ENCODE measurements around the gene IL1RN. TPM values are rescaled to one million over a fixed set of nuclear protein-coding genes. Genes with fewer than 3 reads are reported as not detected.

The IL1RN gene
- total and polyA plus RNA-seq, 2 of the 4 experiments (the other 2 are of a cell fraction): not detected

DNA sequence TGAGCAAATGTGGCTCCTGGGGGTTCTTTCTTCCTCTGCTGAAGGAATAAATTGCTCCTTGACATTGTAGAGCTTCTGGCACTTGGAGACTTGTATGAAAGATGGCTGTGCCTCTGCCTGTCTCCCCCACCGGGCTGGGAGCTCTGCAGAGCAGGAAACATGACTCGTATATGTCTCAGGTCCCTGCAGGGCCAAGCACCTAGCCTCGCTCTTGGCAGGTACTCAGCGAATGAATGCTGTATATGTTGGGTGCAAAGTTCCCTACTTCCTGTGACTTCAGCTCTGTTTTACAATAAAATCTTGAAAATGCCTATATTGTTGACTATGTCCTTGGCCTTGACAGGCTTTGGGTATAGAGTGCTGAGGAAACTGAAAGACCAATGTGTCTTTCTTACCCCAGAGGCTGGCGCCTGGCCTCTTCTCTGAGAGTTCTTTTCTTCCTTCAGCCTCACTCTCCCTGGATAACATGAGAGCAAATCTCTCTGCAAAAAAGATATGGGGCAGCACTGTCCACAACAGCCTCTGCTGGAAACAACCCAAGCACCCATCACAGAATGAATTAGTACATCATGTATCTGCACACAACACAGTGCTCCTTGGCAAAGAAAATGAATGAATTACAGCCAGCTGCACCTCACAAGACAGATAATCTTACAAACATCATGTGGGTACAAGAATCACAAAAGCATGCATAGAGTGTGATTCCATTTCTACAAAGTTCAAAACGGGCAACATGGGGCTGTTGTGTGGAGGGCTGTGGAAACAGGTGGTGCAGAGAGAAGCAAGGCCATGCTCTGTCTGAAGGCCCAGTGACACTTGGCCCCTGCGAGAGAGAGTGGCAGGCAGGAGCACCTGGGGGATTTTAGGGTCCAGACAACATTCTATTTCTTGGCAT, 6.6 kb downstream of the IL1RN start:
- Histone ChIP-seq H3K14ac (replicated peaks; ENCODE audit: low read depth, low read length) (no peak overlapping the region), H3K27ac (ENCODE audit: insufficient read depth, low read length) (no peak overlapping the region), H4K20me1 (ENCODE audit: insufficient read depth, low read length) (no peaks in the 10 kb centered on the region), H2AK9ac (replicated peaks; ENCODE audit: low read depth, low read length, poor library complexity) (no peak overlapping the region), H4K8ac (ENCODE audit: low read depth in 2 of 2, low read length in 2 of 2) (no peak overlapping the region), H4K5ac (ENCODE audit: low read depth, low read length) (no peak overlapping the region), H3K56ac (ENCODE audit: extremely low read depth, insufficient read depth, low read length) (no peak overlapping the region), H2BK120ac (ENCODE audit: low read depth, low read length) (no peak overlapping the region), H3K36me3 (ENCODE audit: control insufficient read depth, insufficient read depth, low read length) (no peaks in the 10 kb centered on the region), H3K4ac (ENCODE audit: low read depth, low read length) (no peak overlapping the region), H3K4me2 (ENCODE audit: low read depth, low read length) (no peak overlapping the region), H2AFZ (replicated peaks; ENCODE audit: low read length, poor library complexity) (no peak overlapping the region), H2BK20ac (ENCODE audit: low read depth, low read length) (no peak overlapping the region), H3K18ac (ENCODE audit: low read depth, low read length) (no peak overlapping the region), H2AK5ac (ENCODE audit: low read depth, low read length) (no peak overlapping the region), H3K27me3 (ENCODE audit: control insufficient read depth, insufficient read depth, low read length) (peaks cover 23% of the 10 kb centered on the region), H4K91ac (ENCODE audit: insufficient read depth, low read depth, low read length) (no peak overlapping the region), H3K9ac (ENCODE audit: low read depth, low read length) (no peak overlapping the region), H3K23ac (ENCODE audit: low read depth, low read length) (no peak overlapping the region), H3K9me3 (ENCODE audit: control insufficient read depth, insufficient read depth, low read length) (no peaks in the 10 kb centered on the region), H3K4me3 (ENCODE audit: insufficient read depth, low read depth, low read length) (no peak overlapping the region), H2BK15ac (ENCODE audit: low read depth, low read length) (no peak overlapping the region), H3K4me1 (ENCODE audit: control insufficient read depth, insufficient read depth, low read length) (no peaks in the 10 kb centered on the region), H3K79me1 (ENCODE audit: low read depth in 1 of 2, low read length in 2 of 2) (no peaks in the 10 kb centered on the region), H3K9me1 (ENCODE audit: insufficient read depth, low read length) (no peaks in the 10 kb centered on the region), H2BK5ac (ENCODE audit: low read depth, low read length, poor library complexity, severe bottlenecking) (no peak overlapping the region)
- WGBS, 2 experiments (ENCODE audit: extremely low coverage in 2 of 2, insufficient read length in 1 of 2): 49% methylated on average over 5 of the region's 7 CpGs; no CpG with 5 or more reads in 1 of the 2 experiments
- intact Hi-C loops (cut with micrococcal nuclease) (no loop called here), dilution Hi-C loops (cut with HindIII; ENCODE audit: low sequenced_read_pairs, unreplicated experiment) (no loop called here), in situ Hi-C loops (cut with MboI; ENCODE audit: low sequenced_read_pairs) (no loop called here)
- DNase-seq: no peak
- ChIA-PET POLR2A (ENCODE audit: unreplicated experiment) (no interaction called here), CTCF (no interaction called here)
- ATAC-seq (ENCODE audit: low read depth): no peak
- no TSS peak for BruUV-seq (replicated peaks)
- TF ChIP-seq MAFK (IDR thresholded peaks at IDR 0.05; ENCODE audit: low read depth, low read length) (no peak), SMC3 (IDR thresholded peaks at IDR 0.05; ENCODE audit: low read depth, low read length) (no peak), NFE2L2 (IDR thresholded peaks at IDR 0.05; ENCODE audit: low read depth, low read length) (no peak), CHD1 (IDR thresholded peaks at IDR 0.05; ENCODE audit: low read depth, low read length) (no peak), FOS (IDR thresholded peaks at IDR 0.05; ENCODE audit: low read depth, low read length) (no peak), POLR2A (IDR thresholded peaks at IDR 0.05; ENCODE audit: low read depth, low read length) (no peak)
- TF ChIP-seq, protein P1, sequence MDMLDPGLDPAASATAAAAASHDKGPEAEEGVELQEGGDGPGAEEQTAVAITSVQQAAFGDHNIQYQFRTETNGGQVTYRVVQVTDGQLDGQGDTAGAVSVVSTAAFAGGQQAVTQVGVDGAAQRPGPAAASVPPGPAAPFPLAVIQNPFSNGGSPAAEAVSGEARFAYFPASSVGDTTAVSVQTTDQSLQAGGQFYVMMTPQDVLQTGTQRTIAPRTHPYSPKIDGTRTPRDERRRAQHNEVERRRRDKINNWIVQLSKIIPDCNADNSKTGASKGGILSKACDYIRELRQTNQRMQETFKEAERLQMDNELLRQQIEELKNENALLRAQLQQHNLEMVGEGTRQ (IDR thresholded peaks at IDR 0.05; ENCODE audit: low read depth, low read length): no peak

Data from IMR-90 (cell line).